ENCODE results near the gene EGF.

Gene EGF

DNA sequence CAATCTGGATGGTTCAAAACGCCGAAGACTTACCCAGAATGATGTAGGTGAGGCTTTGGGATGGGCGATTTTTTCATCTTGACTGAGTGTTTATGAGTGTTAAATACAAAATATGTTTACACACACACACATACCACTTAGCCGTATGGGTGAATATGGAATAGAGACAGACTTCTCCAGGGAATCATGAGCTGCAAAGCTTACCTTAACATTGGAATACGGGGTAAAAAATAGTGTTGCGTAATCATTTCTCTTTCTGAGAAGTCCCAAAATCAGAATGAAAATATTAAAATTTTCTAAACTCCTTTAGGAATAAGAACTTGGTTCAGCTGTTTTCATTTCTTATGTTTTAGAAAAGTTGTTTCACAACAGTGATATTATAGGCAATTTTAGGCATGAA is 63.5 kb downstream of the EGF start:
- H3K4me3 ChIP-seq (ENCODE audit: low read depth, low read length): no peak overlapping the region
- TF ChIP-seq, protein P1, sequence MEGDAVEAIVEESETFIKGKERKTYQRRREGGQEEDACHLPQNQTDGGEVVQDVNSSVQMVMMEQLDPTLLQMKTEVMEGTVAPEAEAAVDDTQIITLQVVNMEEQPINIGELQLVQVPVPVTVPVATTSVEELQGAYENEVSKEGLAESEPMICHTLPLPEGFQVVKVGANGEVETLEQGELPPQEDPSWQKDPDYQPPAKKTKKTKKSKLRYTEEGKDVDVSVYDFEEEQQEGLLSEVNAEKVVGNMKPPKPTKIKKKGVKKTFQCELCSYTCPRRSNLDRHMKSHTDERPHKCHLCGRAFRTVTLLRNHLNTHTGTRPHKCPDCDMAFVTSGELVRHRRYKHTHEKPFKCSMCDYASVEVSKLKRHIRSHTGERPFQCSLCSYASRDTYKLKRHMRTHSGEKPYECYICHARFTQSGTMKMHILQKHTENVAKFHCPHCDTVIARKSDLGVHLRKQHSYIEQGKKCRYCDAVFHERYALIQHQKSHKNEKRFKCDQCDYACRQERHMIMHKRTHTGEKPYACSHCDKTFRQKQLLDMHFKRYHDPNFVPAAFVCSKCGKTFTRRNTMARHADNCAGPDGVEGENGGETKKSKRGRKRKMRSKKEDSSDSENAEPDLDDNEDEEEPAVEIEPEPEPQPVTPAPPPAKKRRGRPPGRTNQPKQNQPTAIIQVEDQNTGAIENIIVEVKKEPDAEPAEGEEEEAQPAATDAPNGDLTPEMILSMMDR (IDR thresholded peaks at IDR 0.05; ENCODE audit: control insufficient read depth, extremely low read depth, insufficient read depth): no peak
- no peak for DNase-seq (ENCODE audit: low read depth)

DNA sequence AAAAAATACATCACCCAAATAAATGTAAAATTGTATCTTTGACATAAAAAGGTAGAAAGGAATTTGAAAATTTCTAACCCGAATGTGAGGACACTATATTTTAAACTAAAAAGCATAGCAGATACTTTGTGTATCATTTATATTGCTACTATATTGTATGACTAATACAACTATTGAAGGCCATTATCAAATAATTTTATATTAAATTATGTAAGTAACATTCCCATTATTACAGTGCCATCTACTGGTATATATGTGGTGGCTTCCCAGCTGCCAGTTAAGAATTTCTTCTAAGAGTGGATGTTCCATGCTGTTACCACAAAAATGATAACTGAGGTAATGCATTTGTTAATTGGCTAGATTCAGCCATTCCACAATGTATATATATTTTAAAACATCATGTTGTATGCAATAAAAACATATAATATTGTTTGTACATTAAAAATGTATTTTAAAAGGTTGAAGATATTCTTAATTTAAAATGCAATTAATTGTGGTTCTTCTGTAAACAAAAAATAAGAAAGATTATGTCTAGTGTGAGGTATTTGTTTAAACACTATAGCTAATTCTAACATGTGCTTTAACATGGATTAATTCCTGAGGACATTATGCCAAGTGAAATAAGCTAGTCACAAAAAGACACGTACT is 65.3 kb downstream of the EGF start:
- no peak overlapping the region for H3K4me3 ChIP-seq (ENCODE audit: low read depth, low read length)
- TF ChIP-seq, protein P1 (IDR thresholded peaks at IDR 0.05; ENCODE audit: control insufficient read depth, extremely low read depth, insufficient read depth): peak; percentile 55
- DNase-seq (ENCODE audit: low read depth): no peak

DNA sequence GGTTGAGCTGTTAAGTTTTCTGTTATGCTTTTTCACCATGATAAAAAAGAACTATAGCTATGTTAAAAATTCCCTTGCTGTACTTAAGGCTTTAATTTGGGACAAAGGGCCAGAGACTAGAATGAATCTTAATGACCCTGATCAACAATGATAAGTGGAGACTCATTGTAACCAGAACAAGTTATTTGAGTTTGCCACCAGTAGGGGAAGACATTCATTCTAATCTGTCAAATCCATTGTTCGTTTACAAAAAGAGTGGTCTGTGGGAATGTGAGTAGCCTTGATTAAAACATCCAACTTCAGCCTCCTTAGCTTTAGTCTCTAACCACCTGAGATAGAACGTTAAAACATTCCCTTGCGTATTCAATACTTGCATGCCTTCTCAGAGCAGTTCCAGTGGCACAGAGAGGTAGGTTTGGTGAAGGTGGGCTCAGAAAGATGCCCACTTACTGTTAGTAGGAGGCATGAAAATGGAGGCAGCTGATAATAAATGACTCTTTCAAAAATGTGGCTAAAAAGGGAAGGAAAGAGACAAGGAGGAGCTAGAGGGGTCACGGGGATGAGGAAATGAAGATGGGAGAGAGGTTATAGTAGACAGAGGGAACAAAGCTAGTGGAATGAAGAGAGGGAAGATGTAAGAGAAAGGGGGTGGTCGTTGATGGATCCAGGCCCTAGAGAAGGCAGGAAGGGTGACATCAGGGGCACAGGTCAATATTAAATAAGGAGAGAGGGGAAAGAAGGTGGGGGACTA is 66.2 kb downstream of the EGF start:
- TF ChIP-seq, protein P1 (IDR thresholded peaks at IDR 0.05; ENCODE audit: control insufficient read depth, extremely low read depth, insufficient read depth): no peak
- no peak overlapping the region for H3K4me3 ChIP-seq (ENCODE audit: low read depth, low read length)
- DNase-seq (ENCODE audit: low read depth): no peak

DNA sequence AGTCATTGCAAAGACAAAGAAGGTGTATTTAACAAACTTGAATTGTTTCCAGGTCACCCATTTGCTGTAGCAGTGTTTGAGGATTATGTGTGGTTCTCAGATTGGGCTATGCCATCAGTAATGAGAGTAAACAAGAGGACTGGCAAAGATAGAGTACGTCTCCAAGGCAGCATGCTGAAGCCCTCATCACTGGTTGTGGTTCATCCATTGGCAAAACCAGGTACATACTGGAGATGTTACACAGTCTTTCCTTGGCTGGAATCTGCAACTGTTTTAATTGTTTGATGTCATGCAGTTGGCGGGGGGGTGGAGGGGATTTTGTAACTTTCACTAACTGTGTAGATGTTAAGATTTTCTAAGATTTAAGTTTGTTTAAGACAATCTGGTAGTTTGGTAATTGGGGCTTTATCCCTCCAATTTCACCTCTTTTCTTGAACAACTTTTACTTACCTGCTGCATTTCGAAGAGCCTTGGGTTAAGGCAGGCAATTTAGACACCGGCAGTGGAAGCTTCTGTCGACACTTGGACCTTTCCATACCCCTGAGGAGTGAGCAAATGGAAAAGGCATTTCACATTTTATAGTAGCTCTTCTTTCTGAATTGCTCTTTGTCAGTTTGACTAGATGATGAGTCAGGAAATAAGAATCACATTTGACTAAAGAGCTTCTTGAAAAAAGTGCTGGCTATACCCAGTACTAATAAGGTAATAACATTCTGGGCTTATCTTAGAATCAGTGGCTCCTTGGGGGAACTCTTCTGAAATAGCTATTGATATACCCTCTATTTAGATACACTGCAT is 67.4 kb downstream of the EGF start:
- no peak for DNase-seq (ENCODE audit: low read depth)
- no peak overlapping the region for H3K4me3 ChIP-seq (ENCODE audit: low read depth, low read length)
- TF ChIP-seq, protein P1 (IDR thresholded peaks at IDR 0.05; ENCODE audit: control insufficient read depth, extremely low read depth, insufficient read depth): no peak

DNA sequence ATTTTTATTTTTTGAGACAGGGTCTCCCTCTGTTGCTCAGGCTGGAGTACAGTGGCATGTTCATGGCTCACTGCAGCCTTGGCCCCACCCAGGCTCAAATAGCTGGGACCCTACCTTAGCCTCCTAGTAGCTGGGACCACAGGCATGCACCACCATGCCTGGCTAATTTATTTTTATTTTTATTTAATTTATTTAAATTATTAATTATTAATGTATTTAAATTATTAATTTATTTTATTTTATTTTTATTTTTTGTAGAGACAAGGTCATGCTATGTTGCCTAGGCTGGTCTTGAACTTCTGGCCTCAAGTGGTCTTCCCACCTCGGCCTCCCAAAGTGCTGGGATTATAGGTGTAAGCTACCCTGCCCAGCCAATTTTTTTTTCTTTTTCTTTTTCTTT is 69.3 kb downstream of the EGF start:
- no peak overlapping the region for H3K4me3 ChIP-seq (ENCODE audit: low read depth, low read length)
- DNase-seq (ENCODE audit: low read depth): no peak
- TF ChIP-seq, protein P1 (IDR thresholded peaks at IDR 0.05; ENCODE audit: control insufficient read depth, extremely low read depth, insufficient read depth): no peak

DNA sequence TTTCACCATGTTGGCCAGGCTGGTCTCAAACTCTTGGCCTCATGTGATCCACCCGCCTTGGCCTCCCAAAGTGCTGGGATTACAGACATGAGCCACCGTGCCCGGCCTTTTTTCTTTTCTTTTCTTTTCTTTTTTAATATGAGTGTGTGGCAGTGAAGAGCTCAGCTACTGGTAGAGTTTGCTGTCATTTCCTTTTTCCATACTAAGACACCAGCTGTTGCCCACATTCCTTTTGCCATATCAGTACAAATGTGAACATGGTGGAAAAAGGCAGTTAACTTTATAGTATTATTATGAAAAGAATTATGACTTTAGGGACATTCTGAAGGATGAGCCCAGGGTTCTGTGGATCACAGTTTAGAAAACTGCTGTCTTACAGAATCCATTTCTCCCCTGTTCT is 69.8 kb downstream of the EGF start:
- TF ChIP-seq, protein P1 (IDR thresholded peaks at IDR 0.05; ENCODE audit: control insufficient read depth, extremely low read depth, insufficient read depth): no peak
- no peak for DNase-seq (ENCODE audit: low read depth)
- H3K4me3 ChIP-seq (ENCODE audit: low read depth, low read length): no peak overlapping the region

Data from LNCaP clone FGC (cell line).